ENCODE data around the gene ROS1.

The ROS1 gene

DNA sequence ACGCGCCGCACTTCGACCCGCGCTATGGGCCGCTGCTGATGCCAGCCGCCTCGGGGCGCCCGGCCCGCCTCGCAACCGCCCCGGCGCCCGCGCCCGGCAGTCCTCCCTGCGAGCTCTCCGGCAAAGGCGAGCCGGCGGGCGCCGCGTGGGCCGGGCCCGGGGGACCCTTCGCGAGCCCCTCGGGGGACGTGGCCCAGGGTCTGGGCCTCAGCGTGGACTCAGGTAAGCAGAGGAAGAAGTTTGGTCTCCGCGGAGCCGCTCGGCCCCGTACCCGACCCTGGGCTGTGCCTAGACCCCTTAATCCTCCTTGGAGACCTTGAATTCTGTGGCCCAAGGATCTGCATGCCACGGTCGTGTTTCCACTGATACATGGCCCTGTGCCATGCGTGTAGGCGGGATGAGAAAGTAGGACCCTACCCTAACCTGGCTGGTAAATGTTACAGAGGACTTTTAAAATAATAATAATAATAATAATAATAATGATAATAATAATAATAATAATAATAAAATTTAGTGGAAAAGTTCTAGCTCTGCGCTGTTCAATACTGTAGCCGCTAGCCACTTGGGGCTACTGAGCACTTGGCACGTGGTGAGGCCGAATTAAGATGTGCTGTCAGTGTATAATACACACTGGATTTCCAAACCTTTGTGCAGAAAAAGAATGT is 154.8 kb downstream of the ROS1 start:
- TF ChIP-seq, protein P1, sequence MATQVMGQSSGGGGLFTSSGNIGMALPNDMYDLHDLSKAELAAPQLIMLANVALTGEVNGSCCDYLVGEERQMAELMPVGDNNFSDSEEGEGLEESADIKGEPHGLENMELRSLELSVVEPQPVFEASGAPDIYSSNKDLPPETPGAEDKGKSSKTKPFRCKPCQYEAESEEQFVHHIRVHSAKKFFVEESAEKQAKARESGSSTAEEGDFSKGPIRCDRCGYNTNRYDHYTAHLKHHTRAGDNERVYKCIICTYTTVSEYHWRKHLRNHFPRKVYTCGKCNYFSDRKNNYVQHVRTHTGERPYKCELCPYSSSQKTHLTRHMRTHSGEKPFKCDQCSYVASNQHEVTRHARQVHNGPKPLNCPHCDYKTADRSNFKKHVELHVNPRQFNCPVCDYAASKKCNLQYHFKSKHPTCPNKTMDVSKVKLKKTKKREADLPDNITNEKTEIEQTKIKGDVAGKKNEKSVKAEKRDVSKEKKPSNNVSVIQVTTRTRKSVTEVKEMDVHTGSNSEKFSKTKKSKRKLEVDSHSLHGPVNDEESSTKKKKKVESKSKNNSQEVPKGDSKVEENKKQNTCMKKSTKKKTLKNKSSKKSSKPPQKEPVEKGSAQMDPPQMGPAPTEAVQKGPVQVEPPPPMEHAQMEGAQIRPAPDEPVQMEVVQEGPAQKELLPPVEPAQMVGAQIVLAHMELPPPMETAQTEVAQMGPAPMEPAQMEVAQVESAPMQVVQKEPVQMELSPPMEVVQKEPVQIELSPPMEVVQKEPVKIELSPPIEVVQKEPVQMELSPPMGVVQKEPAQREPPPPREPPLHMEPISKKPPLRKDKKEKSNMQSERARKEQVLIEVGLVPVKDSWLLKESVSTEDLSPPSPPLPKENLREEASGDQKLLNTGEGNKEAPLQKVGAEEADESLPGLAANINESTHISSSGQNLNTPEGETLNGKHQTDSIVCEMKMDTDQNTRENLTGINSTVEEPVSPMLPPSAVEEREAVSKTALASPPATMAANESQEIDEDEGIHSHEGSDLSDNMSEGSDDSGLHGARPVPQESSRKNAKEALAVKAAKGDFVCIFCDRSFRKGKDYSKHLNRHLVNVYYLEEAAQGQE (IDR thresholded peaks at IDR 0.05; ENCODE audit: insufficient read depth in 1 of 2, low read depth in 2 of 2, low read length in 2 of 2): no peak
- TF ChIP-seq TAF1 (IDR thresholded peaks at IDR 0.05; ENCODE audit: borderline replicate concordance, insufficient read depth, low read length) (no peak), POLR2AphosphoS5 (IDR thresholded peaks at IDR 0.05; ENCODE audit: low read depth, low read length) (no peak), FOXP2 (optimal IDR thresholded peaks at IDR 0.05; ENCODE audit: borderline replicate concordance, extremely low read depth, extremely low read length, insufficient read depth) (no peak), SIN3A (IDR thresholded peaks at IDR 0.05; ENCODE audit: borderline replicate concordance, insufficient read depth, low read length) (no peak)

DNA sequence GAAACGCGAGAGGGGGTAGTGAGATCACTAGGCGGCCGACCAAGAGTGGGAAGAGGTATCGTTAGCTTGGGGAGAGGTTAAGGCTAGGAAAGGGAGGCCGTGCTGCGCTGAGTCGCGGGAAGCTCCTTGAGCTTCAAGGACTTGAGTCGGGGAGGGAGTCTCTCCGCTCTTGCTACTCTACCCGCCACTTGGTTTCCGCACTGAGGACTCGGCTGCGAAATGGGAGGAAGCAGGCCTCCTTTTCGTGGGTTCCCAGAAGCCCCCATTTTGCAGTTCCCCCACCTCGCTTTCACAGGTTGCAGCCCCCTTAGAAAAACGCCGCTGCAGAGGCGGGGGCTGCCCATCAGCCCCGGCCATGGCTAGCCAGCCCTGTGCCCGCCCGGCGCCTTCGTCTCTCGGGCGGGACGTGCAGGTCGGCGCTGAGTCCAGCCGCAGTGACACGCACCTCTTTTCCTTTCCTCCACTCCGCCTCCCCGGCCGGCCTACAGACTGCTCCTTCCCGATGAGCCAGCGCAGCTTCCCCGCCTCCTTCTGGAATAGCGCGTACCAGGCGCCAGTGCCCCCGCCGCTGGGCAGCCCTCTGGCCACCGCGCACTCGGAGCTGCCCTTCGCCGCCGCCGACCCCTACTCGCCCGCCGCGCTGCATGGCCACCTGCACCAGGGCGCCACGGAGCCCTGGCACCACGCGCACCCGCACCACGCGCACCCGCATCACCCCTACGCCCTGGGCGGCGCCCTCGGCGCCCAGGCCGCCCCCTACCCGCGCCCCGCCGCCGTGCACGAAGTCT is 155.5 kb downstream of the ROS1 start:
- TF ChIP-seq, protein P1 (IDR thresholded peaks at IDR 0.05; ENCODE audit: insufficient read depth in 1 of 2, low read depth in 2 of 2, low read length in 2 of 2): no peak
- TF ChIP-seq TAF1 (IDR thresholded peaks at IDR 0.05; ENCODE audit: borderline replicate concordance, insufficient read depth, low read length) (no peak), POLR2AphosphoS5 (IDR thresholded peaks at IDR 0.05; ENCODE audit: low read depth, low read length) (no peak), SIN3A (IDR thresholded peaks at IDR 0.05; ENCODE audit: borderline replicate concordance, insufficient read depth, low read length) (no peak), FOXP2 (optimal IDR thresholded peaks at IDR 0.05; ENCODE audit: borderline replicate concordance, extremely low read depth, extremely low read length, insufficient read depth) (no peak)

GRCh38 chr6:117269638-117270054 is 156.1 kb downstream of the ROS1 start:
- no peak for TF ChIP-seq FOXP2 (optimal IDR thresholded peaks at IDR 0.05; ENCODE audit: borderline replicate concordance, extremely low read depth, extremely low read length, insufficient read depth)

- TF ChIP-seq, protein P1 (IDR thresholded peaks at IDR 0.05; ENCODE audit: insufficient read depth in 1 of 2, low read depth in 2 of 2, low read length in 2 of 2): no peak
- TF ChIP-seq TAF1 (IDR thresholded peaks at IDR 0.05; ENCODE audit: borderline replicate concordance, insufficient read depth, low read length) (no peak), SIN3A (IDR thresholded peaks at IDR 0.05; ENCODE audit: borderline replicate concordance, insufficient read depth, low read length) (no peak), FOXP2 (optimal IDR thresholded peaks at IDR 0.05; ENCODE audit: borderline replicate concordance, extremely low read depth, extremely low read length, insufficient read depth) (no peak), POLR2AphosphoS5 (IDR thresholded peaks at IDR 0.05; ENCODE audit: low read depth, low read length) (no peak)
These were observed 156.8 kb downstream of the ROS1 start for GRCh38 chr6:117268924-117269323.

- TF ChIP-seq, protein P1 (IDR thresholded peaks at IDR 0.05; ENCODE audit: insufficient read depth in 1 of 2, low read depth in 2 of 2, low read length in 2 of 2): 0 out of 4 replicates have a peak, but pooled peaks of 1 of the 2 experiments have one; percentile 23
- no peak for TF ChIP-seq SIN3A (IDR thresholded peaks at IDR 0.05; ENCODE audit: borderline replicate concordance, insufficient read depth, low read length)
- no peak for TF ChIP-seq TAF1 (IDR thresholded peaks at IDR 0.05; ENCODE audit: borderline replicate concordance, insufficient read depth, low read length)
These were observed 157.8 kb downstream of the ROS1 start for GRCh38 chr6:117267766-117268534.

Measured in PFSK-1 (cell line).